ENCODE data around the gene NLGN1.
A peak's percentile ranks its signal among the peaks of the same experiment; 100 is the strongest.

The NLGN1 gene

GRCh38 chr3:173395073-173395411, 2.5 kb upstream of the NLGN1 start:
- DNase-seq (ENCODE audit: extremely low spot score) = no peak
- ChIA-PET POLR2A (no interaction called here), CTCF (no interaction called here)
- TF ChIP-seq FOXA1 (IDR thresholded peaks at IDR 0.05) = no peak
- TF ChIP-seq L3MBTL2 (conservative IDR thresholded peaks at IDR 0.05) = no peak
- TF ChIP-seq PKNOX1 (IDR thresholded peaks at IDR 0.05) = no peak
- TF ChIP-seq BHLHE40 (IDR thresholded peaks at IDR 0.05; ENCODE audit: borderline replicate concordance) = no peak
- no peak for TF ChIP-seq FOXK2 (IDR thresholded peaks at IDR 0.05)
- no peak for TF ChIP-seq SP1 (IDR thresholded peaks at IDR 0.05)

DNA sequence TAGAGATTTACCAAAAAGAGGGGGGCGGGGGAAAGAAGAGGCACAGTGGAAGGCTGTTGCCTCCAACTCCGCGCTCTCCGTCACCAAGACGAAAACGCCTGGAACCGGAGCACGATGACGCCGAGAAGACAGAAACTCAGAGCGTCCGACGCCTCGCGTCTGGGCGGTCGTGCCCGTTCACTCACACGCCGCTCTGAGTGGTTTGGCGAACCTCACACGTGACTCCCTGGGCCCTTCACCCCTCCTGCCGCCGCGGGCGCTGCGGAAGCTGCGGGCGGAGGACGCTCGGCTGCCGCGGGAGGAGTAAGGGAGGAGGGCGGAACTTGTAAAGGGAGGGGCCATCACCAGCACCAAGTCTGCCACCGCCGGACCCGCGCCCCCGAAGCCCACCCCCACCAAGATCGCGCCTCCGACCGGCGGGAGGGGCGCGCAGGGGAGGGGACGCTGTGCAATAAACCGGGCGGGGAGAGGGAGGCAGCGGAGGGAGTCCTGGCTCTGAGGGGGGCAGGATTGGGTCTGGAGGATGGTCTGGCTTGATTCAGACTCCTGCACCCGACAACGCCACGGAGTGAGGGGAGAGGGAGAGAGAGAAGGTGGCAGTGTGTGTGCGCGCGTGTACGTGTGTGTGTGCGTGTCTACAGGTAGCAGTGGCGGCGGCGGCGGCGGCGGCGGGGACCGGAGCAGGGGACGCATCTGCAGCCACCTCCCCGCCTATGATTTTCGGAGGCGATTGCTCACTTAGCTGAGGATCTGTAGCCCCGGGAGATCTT, 1.9 kb upstream of the NLGN1 start:
- peak; percentile 81 for DNase-seq (ENCODE audit: extremely low spot score)
- TF ChIP-seq SUZ12 (IDR thresholded peaks at IDR 0.05) (no peak), HDGF (IDR thresholded peaks at IDR 0.05; ENCODE audit: borderline replicate concordance) (no peak), LEF1 (IDR thresholded peaks at IDR 0.05; ENCODE audit: borderline replicate concordance) (no peak), NFRKB (IDR thresholded peaks at IDR 0.05) (no peak), L3MBTL2 (conservative IDR thresholded peaks at IDR 0.05) (peak; percentile 95), BHLHE40 (IDR thresholded peaks at IDR 0.05; ENCODE audit: borderline replicate concordance) (no peak), FOXA1 (IDR thresholded peaks at IDR 0.05) (no peak), TARDBP (IDR thresholded peaks at IDR 0.05) (0 out of 2 replicates have a peak, but pooled peaks have one; percentile 14), ZNF384 (IDR thresholded peaks at IDR 0.05) (no peak), ELF4 (IDR thresholded peaks at IDR 0.05) (peak; percentile 45; the same call in 1 of the 2 replicates), ARNT (IDR thresholded peaks at IDR 0.05) (no peak), CTBP1 (IDR thresholded peaks at IDR 0.05; ENCODE audit: borderline replicate concordance) (no peak), SP1 (IDR thresholded peaks at IDR 0.05) (no peak), PKNOX1 (IDR thresholded peaks at IDR 0.05) (peak; percentile 3; the same call in 1 of the 2 replicates), FOXM1 (IDR thresholded peaks at IDR 0.05; ENCODE audit: borderline replicate concordance) (no peak), FOXK2 (IDR thresholded peaks at IDR 0.05) (no peak)
- POLR2A ChIA-PET = no interaction called here
- CTCF ChIA-PET = no interaction called here

DNA sequence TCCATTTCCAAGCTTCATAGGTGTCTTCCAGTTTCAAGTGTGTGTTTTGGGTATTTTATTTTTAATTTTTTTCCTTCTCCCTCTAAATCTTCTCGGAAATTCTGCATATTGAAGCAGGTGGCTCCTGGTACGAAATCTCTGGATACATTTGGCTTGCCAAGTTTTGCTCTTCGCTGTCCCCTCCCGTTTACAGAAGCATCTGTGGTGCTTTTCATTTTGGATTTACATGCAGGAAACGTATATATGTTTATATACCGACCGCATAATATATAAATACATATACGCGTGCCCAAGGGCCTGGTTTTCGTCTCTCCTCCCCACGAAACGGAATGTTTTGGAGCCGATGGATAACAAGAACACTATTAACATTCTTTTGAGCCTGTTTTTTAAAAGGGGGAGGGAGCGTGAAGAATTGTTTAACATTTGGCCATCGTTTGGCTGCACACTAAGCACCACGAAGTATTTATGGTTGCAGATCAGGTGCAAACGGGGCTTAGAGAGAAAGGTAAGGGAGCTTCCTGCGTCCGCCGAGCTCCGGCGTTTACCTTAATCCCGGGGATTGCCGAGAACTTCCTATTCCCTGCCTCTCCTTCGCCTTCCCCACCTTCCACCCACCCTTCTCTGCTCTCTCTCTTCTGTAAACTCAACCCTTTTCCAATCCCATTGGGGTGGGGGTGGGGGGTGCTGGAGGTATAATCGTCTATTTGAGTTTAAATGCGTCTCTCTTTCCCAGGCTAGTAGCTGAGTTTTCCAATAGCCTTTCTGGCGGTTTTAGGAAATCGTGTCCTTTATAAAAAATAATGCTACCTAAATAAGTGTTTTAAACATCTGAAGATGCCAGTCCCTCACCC, 1.1 kb upstream of the NLGN1 start:
- TF ChIP-seq L3MBTL2 (conservative IDR thresholded peaks at IDR 0.05) = peak; percentile 42
- no peak for TF ChIP-seq TARDBP (IDR thresholded peaks at IDR 0.05)
- CTCF ChIA-PET = no interaction called here
- peak; percentile 16 for DNase-seq (ENCODE audit: extremely low spot score)
- POLR2A ChIA-PET = no interaction called here

DNA sequence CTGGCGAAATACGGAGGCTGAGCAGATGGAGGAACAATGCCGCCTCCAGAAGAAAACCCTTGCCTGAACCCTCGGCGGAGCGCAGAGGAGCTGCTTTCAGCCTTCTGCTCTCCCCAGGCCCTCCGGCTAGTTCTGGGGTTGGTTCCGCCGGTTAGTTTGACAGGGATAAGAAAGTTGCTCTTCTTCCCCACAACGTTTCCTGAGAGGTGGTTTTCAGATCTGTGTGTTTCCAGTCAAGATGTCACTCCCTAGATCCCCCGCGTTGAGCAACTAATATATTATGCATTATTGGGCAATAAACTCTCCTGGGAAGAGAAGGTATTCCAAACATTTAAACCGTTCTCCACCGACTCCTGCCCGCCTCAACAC, 551 bp downstream of the NLGN1 start:
- POLR2A ChIA-PET = no interaction called here
- DNase-seq (ENCODE audit: extremely low spot score) = peak; percentile 50
- TF ChIP-seq NFRKB (IDR thresholded peaks at IDR 0.05) (no peak), FOXM1 (IDR thresholded peaks at IDR 0.05; ENCODE audit: borderline replicate concordance) (no peak), ARNT (IDR thresholded peaks at IDR 0.05) (no peak), ZNF384 (IDR thresholded peaks at IDR 0.05) (no peak), HDGF (IDR thresholded peaks at IDR 0.05; ENCODE audit: borderline replicate concordance) (no peak), TARDBP (IDR thresholded peaks at IDR 0.05) (no peak), SP1 (IDR thresholded peaks at IDR 0.05) (no peak), PKNOX1 (IDR thresholded peaks at IDR 0.05) (no peak), FOXK2 (IDR thresholded peaks at IDR 0.05) (no peak)
- CTCF ChIA-PET = interaction anchor here (0.6 to 0.7 kb wide), 2 partner anchors 28 to 184 kb away, joined by 3 read pairs; no protein-coding TSS in a partner anchor

DNA sequence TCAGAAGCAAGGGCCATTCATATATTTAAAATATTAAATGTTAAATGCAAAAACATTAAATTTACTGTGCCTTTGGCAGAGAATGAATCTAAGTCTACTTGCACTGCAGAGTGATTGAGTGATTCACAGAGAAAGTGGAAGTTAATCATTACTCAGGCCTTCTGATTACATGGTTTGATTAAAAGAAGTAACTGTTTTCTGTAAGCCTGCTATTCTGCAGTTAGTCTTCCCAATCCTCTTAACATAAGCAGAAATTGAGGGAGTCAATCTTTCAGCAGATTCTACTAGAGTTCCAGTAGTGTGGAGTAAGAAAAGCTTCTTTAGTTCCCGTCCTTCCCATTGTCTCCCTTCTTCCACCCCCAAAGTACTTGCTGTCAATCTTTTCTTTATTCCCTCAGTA, 1.5 kb downstream of the NLGN1 start:
- CTCF ChIA-PET = no interaction called here
- TF ChIP-seq SP1 (IDR thresholded peaks at IDR 0.05) (no peak), L3MBTL2 (conservative IDR thresholded peaks at IDR 0.05) (no peak), FOXM1 (IDR thresholded peaks at IDR 0.05; ENCODE audit: borderline replicate concordance) (no peak), CTBP1 (IDR thresholded peaks at IDR 0.05; ENCODE audit: borderline replicate concordance) (no peak), LEF1 (IDR thresholded peaks at IDR 0.05; ENCODE audit: borderline replicate concordance) (no peak), SUZ12 (IDR thresholded peaks at IDR 0.05) (no peak)
- DNase-seq (ENCODE audit: extremely low spot score) = no peak

GRCh38 chr3:173401369-173401768, 3.8 kb downstream of the NLGN1 start:
- CTCF ChIA-PET = no interaction called here
- TF ChIP-seq BHLHE40 (IDR thresholded peaks at IDR 0.05; ENCODE audit: borderline replicate concordance) (no peak), ARNT (IDR thresholded peaks at IDR 0.05) (no peak), SUZ12 (IDR thresholded peaks at IDR 0.05) (no peak), SP1 (IDR thresholded peaks at IDR 0.05) (no peak), ELF4 (IDR thresholded peaks at IDR 0.05) (no peak), NFRKB (IDR thresholded peaks at IDR 0.05) (no peak), HDGF (IDR thresholded peaks at IDR 0.05; ENCODE audit: borderline replicate concordance) (no peak), LEF1 (IDR thresholded peaks at IDR 0.05; ENCODE audit: borderline replicate concordance) (no peak)
- POLR2A ChIA-PET = no interaction called here
- no peak for DNase-seq (ENCODE audit: extremely low spot score)

More for the DNA sequence above, 1.5 kb downstream of the NLGN1 start:
- POLR2A ChIA-PET = no interaction called here
